HEK293 (cell line): ENCODE measurements around the gene ARPC4.

Experiments used
- BCL11B ChIP-seq: fragments of 450-650 bp; formaldehyde crosslinking; IDR thresholded peaks from 2 replicates; pipeline ENCODE4 v1.5.1; 2016; ENCODE audit warnings: low read depth, missing biosample characterization, missing genetic modification characterization
- CTCF ChIP-seq: fragments of 450-650 bp; formaldehyde crosslinking; IDR thresholded peaks from 2 replicates; pipeline ENCODE4 v1.5.1; 2016; ENCODE audit warnings: missing biosample characterization, missing genetic modification characterization
- HIC1 ChIP-seq: fragments of 450-650 bp; formaldehyde crosslinking; IDR thresholded peaks from 2 replicates; pipeline ENCODE4 v1.5.1; 2016; ENCODE audit warnings: missing biosample characterization, missing genetic modification characterization
- INSM2 ChIP-seq: fragments of 450-650 bp; formaldehyde crosslinking; IDR thresholded peaks from 2 replicates; pipeline ENCODE4 v1.5.1; 2016; ENCODE audit warnings: missing biosample characterization, missing genetic modification characterization
- KLF16 ChIP-seq: fragments of 450-650 bp; formaldehyde crosslinking; IDR thresholded peaks from 2 replicates; pipeline ENCODE4 v1.5.1; 2017; ENCODE audit warnings: missing biosample characterization, missing genetic modification characterization
- KLF7 ChIP-seq: fragments of 450-650 bp; formaldehyde crosslinking; IDR thresholded peaks from 2 replicates; pipeline ENCODE4 v1.5.1; 2016; ENCODE audit warnings: missing biosample characterization, missing genetic modification characterization, borderline replicate concordance
- PRDM1 ChIP-seq: fragments of 450-650 bp; formaldehyde crosslinking; IDR thresholded peaks from 2 replicates; pipeline ENCODE4; 2016; ENCODE audit warnings: missing biosample characterization, missing genetic modification characterization
- SP3 ChIP-seq: fragments of 450-650 bp; formaldehyde crosslinking; IDR thresholded peaks from 2 replicates; pipeline ENCODE4 v1.5.1; 2016; ENCODE audit warnings: missing biosample characterization, missing genetic modification characterization
- SP7 ChIP-seq: fragments of 450-650 bp; formaldehyde crosslinking; IDR thresholded peaks from 2 replicates; pipeline ENCODE4 v1.5.1; 2016; ENCODE audit warnings: missing biosample characterization, missing genetic modification characterization
- ZBTB20 ChIP-seq: fragments of 450-650 bp; formaldehyde crosslinking; IDR thresholded peaks from 2 replicates; pipeline ENCODE4 v1.5.1; 2016; ENCODE audit warnings: missing biosample characterization, missing genetic modification characterization
- ZBTB49 ChIP-seq: fragments of 450-650 bp; formaldehyde crosslinking; IDR thresholded peaks from 2 replicates; pipeline ENCODE4 v1.5.1; 2016; ENCODE audit warnings: missing biosample characterization, missing genetic modification characterization, low read depth
- ZNF16 ChIP-seq: fragments of 450-650 bp; formaldehyde crosslinking; IDR thresholded peaks from 2 replicates; pipeline ENCODE4 v1.5.1; 2016; ENCODE audit warnings: low read depth, missing biosample characterization, missing genetic modification characterization
- ZNF169 ChIP-seq: fragments of 450-650 bp; formaldehyde crosslinking; IDR thresholded peaks from 2 replicates; pipeline ENCODE4 v1.5.1; 2016; ENCODE audit warnings: missing biosample characterization, missing genetic modification characterization
- ZNF175 ChIP-seq: fragments of 450-650 bp; formaldehyde crosslinking; IDR thresholded peaks from 2 replicates; pipeline ENCODE4 v1.5.1; 2016; ENCODE audit warnings: missing biosample characterization, missing genetic modification characterization
- ZNF19 ChIP-seq: fragments of 450-650 bp; formaldehyde crosslinking; IDR thresholded peaks from 2 replicates; pipeline ENCODE4; 2016; ENCODE audit warnings: missing biosample characterization, missing genetic modification characterization, low read depth
- ZNF274 ChIP-seq, 2 experiments: fragments of 200-500 bp in 1 of 2; fragments of 450-650 bp in 1 of 2; sonication (Bioruptor generic) in 1 of 2; formaldehyde crosslinking in 1 of 2; IDR thresholded peaks; 2 replicates each; pipeline versions ENCODE4 v1.5.1 to v1.6.1; 2014 to 2016; ENCODE audit warnings: borderline replicate concordance in 1 of 2, inconsistent platforms in 1 of 2, low read length in 1 of 2, missing biosample characterization in 1 of 2, missing genetic modification characterization in 1 of 2
- ZNF302 ChIP-seq: fragments of 450-650 bp; formaldehyde crosslinking; IDR thresholded peaks from 2 replicates; pipeline ENCODE4 v1.5.1; 2016; ENCODE audit warnings: missing biosample characterization, missing genetic modification characterization, low read depth
- ZNF610 ChIP-seq: fragments of 450-650 bp; formaldehyde crosslinking; IDR thresholded peaks from 2 replicates; pipeline ENCODE4 v1.5.1; 2016; ENCODE audit warnings: missing biosample characterization, missing genetic modification characterization, borderline replicate concordance
- ZNF623 ChIP-seq: fragments of 450-650 bp; formaldehyde crosslinking; IDR thresholded peaks from 2 replicates; pipeline ENCODE4 v1.5.1; 2016; ENCODE audit warnings: missing biosample characterization, missing genetic modification characterization
- ZNF629 ChIP-seq: fragments of 450-650 bp; formaldehyde crosslinking; IDR thresholded peaks from 2 replicates; pipeline ENCODE4 v1.5.1; 2017; ENCODE audit warnings: missing biosample characterization, missing genetic modification characterization
- ZNF692 ChIP-seq: fragments of 450-650 bp; formaldehyde crosslinking; IDR thresholded peaks from 2 replicates; pipeline ENCODE4 v1.5.1; 2016; ENCODE audit warnings: missing biosample characterization, missing genetic modification characterization
- ZSCAN30 ChIP-seq: fragments of 450-650 bp; IDR thresholded peaks from 2 replicates; pipeline ENCODE4 v1.5.1; 2018; ENCODE audit warnings: missing biosample characterization, mild to moderate bottlenecking, missing genetic modification characterization, moderate library complexity

Gene ARPC4

GRCh38 chr3:9749645-9750555, 43.0 kb upstream of the ARPC4 start, which contains the start of gene OGG1 (continued):
- TF ChIP-seq ZNF692 (tag by site-specific recombination) (0 out of 2 replicates have a peak, but pooled peaks have one; percentile 47), ZNF175 (tag by site-specific recombination) (no peak), ZNF19 (tag by site-specific recombination) (no peak), PRDM1 (no peak; the same call in 1 of the 2 replicates), ZBTB49 (tag by site-specific recombination) (no peak), ZNF629 (peak; percentile 71), KLF16 (tag by site-specific recombination) (peak; percentile 92), ZNF169 (no peak), ZSCAN30 (peak; percentile 56; the same call in 1 of the 2 replicates), BCL11B (tag by site-specific recombination) (0 out of 2 replicates have a peak, but pooled peaks have one; percentile 47), ZBTB20 (tag by site-specific recombination) (peak; percentile 82), INSM2 (peak; percentile 32; the same call in 1 of the 2 replicates), SP7 (tag by site-specific recombination) (peak; percentile 82; the same call in 1 of the 2 replicates), ZNF16 (tag by site-specific recombination) (no peak), CTCF (tag by site-specific recombination) (peak; percentile 82), ZNF623 (tag by site-specific recombination) (no peak), SP3 (tag by site-specific recombination) (peak; percentile 97), KLF7 (peak; percentile 97), ZNF610 (tag by site-specific recombination) (peak; percentile 79; the same call in 1 of the 2 replicates), ZNF302 (tag by site-specific recombination) (no peak), HIC1 (tag by site-specific recombination) (peak; percentile 94), ZNF274 (IDR thresholded peaks at IDR 0.05; ENCODE audit: low read length) (no peak), ZNF274 (tag by site-specific recombination; IDR thresholded peaks at IDR 0.05; ENCODE audit: borderline replicate concordance) (no peak)
